ENCODE results near the gene SENP6. TPM values are rescaled to one million over a fixed set of nuclear protein-coding genes. Genes with fewer than 3 reads are reported as not detected.
"Not testable (repeated sequence)": the region's sequence is repeated elsewhere in the genome, so short reads cannot be mapped to it uniquely, and the experiment has no call there.

SENP6 gene
- total RNA-seq, 1 experiment from 2014 or later, result 86.9 TPM

- DNase-seq (ENCODE audit: extremely low read depth, low read depth), result no peak
Observed at GRCh38 chr6:75608956-75609533, 7.4 kb downstream of the SENP6 start.

- no peak for DNase-seq (ENCODE audit: extremely low read depth, low read depth)
Observed at GRCh38 chr6:75609639-75610590, 8.2 kb downstream of the SENP6 start.

GRCh38 chr6:75611011-75611701, 9.5 kb downstream of the SENP6 start:
- DNase-seq (ENCODE audit: extremely low read depth, low read depth), result no peak

- no peak for DNase-seq (ENCODE audit: extremely low read depth, low read depth)
Observed at GRCh38 chr6:75611702-75612375, 10.2 kb downstream of the SENP6 start.

GRCh38 chr6:75612434-75612833, 10.8 kb downstream of the SENP6 start:
- DNase-seq (ENCODE audit: extremely low read depth, low read depth), result no peak

- DNase-seq (ENCODE audit: extremely low read depth, low read depth), result no peak
Observed at GRCh38 chr6:75613056-75613501, 11.4 kb downstream of the SENP6 start.

GRCh38 chr6:75618437-75618836, 16.8 kb downstream of the SENP6 start:
- DNase-seq (ENCODE audit: extremely low read depth, low read depth), result no peak

GRCh38 chr6:75619230-75619899, 17.7 kb downstream of the SENP6 start:
- no peak for DNase-seq (ENCODE audit: extremely low read depth, low read depth)

- no peak for DNase-seq (ENCODE audit: extremely low read depth, low read depth)
Observed at GRCh38 chr6:75620381-75621304, 19.0 kb downstream of the SENP6 start.

- DNase-seq (ENCODE audit: extremely low read depth, low read depth), result no peak
Observed at GRCh38 chr6:75621846-75622245, 20.2 kb downstream of the SENP6 start.

GRCh38 chr6:75623491-75623890, 21.8 kb downstream of the SENP6 start:
- no peak for DNase-seq (ENCODE audit: extremely low read depth, low read depth)

- DNase-seq (ENCODE audit: extremely low read depth, low read depth), result no peak
Observed at GRCh38 chr6:75624335-75624734, 22.7 kb downstream of the SENP6 start.

GRCh38 chr6:75624988-75625387, 23.3 kb downstream of the SENP6 start:
- no peak for DNase-seq (ENCODE audit: extremely low read depth, low read depth)

GRCh38 chr6:75626561-75626960, 24.9 kb downstream of the SENP6 start:
- DNase-seq (ENCODE audit: extremely low read depth, low read depth), result no peak

- not testable (repeated sequence) for DNase-seq (ENCODE audit: extremely low read depth, low read depth)
Observed at GRCh38 chr6:75627708-75628107, 26.0 kb downstream of the SENP6 start.

GRCh38 chr6:75631859-75632635, 30.4 kb downstream of the SENP6 start:
- no peak for DNase-seq (ENCODE audit: extremely low read depth, low read depth)

- DNase-seq (ENCODE audit: extremely low read depth, low read depth), result no peak
Observed at GRCh38 chr6:75633045-75633444, 31.4 kb downstream of the SENP6 start.

- DNase-seq (ENCODE audit: extremely low read depth, low read depth), result no peak
Observed at GRCh38 chr6:75642311-75642710, 40.6 kb downstream of the SENP6 start.

All from NCI-H460 (cell line).